Measurements from ENCODE around the gene PCSK7.
"Not testable (repeated sequence)": the region's sequence is repeated elsewhere in the genome, so short reads cannot be mapped to it uniquely, and the experiment has no call there.

Gene PCSK7

GRCh38 chr11:117187799-117188481 is 43.9 kb downstream of the PCSK7 start:
- peak in 6 of 10 donors; percentile 4 to 71 (median 20) for DNase-seq
- intact Hi-C loops (cut with DNase I), result no loop called here

- intact Hi-C loops (cut with DNase I), result no loop called here
- peak in 4 of 10 donors; percentile 4 to 59 (median 50) for DNase-seq
Measured at GRCh38 chr11:117187428-117187798, 44.5 kb downstream of the PCSK7 start.

- DNase-seq, result peak in 2 of 10 donors; percentile 3 to 6
- intact Hi-C loops (cut with DNase I), result no loop called here
Measured at GRCh38 chr11:117187007-117187406, 44.9 kb downstream of the PCSK7 start.

- DNase-seq, result peak in 2 of 10 donors; percentile 4 to 45
- intact Hi-C loops (cut with DNase I), result no loop called here
Measured at GRCh38 chr11:117186431-117186761, 45.5 kb downstream of the PCSK7 start.

GRCh38 chr11:117185736-117186430 is 46.0 kb downstream of the PCSK7 start:
- peak in 1 of 10 donors; percentile 9 for DNase-seq
- intact Hi-C loops (cut with DNase I), result no loop called here

- intact Hi-C loops (cut with DNase I), result no loop called here
- peak in 2 of 10 donors; percentile 10 to 32 for DNase-seq
Measured at GRCh38 chr11:117183724-117184349, 48.0 kb downstream of the PCSK7 start.

- peak in 1 of 10 donors; percentile 18 for DNase-seq
- intact Hi-C loops (cut with DNase I), result not testable (repeated sequence)
Measured at GRCh38 chr11:117183178-117183577, 48.7 kb downstream of the PCSK7 start.

- intact Hi-C loops (cut with DNase I), result no loop called here
- DNase-seq, result peak in 1 of 10 donors; percentile 34
Measured at GRCh38 chr11:117182551-117182935, 49.3 kb downstream of the PCSK7 start.

GRCh38 chr11:117181586-117182550 is 50.0 kb downstream of the PCSK7 start:
- peak in 1 of 10 donors; percentile 31 for DNase-seq
- intact Hi-C loops (cut with DNase I), result loop anchor here (2.0 kb wide), 1 partner anchor 47 kb away; no protein-coding TSS in a partner anchor

GRCh38 chr11:117180661-117181585 is 51.0 kb downstream of the PCSK7 start:
- peak; percentile 56 to 97 (median 76) for DNase-seq
- intact Hi-C loops (cut with DNase I), result loop anchor here (2.0 kb wide), 1 partner anchor 48 kb away; no protein-coding TSS in a partner anchor

GRCh38 chr11:117180020-117180419 is 51.9 kb downstream of the PCSK7 start:
- intact Hi-C loops (cut with DNase I), result loop anchor here (2.0 kb wide), 1 partner anchor 49 kb away; no protein-coding TSS in a partner anchor
- no peak for DNase-seq

- peak in 7 of 10 donors; percentile 30 to 93 (median 39) for DNase-seq
- intact Hi-C loops (cut with DNase I), result loop anchor here (5.0 kb wide), 1 partner anchor 37 kb away; the partner anchor contains the start of gene PAFAH1B2
Measured at GRCh38 chr11:117179048-117179999, 52.5 kb downstream of the PCSK7 start.

- intact Hi-C loops (cut with DNase I), result loop anchor here (5.0 kb wide), 1 partner anchor 36 kb away; the partner anchor contains the start of gene PAFAH1B2
- DNase-seq, result peak; percentile 91 to 99 (median 96)
Measured at GRCh38 chr11:117178210-117179034, 53.5 kb downstream of the PCSK7 start, which contains the start of gene SIDT2. Gene SIDT2 (plus strand): TSS chr11:117178743. CDS start chr11:117179264, 521 bp downstream.

- no peak for DNase-seq
- intact Hi-C loops (cut with DNase I), result loop anchor here (5.0 kb wide), 1 partner anchor 35 kb away; the partner anchor contains the start of gene PAFAH1B2
Measured at GRCh38 chr11:117177534-117178209, 54.2 kb downstream of the PCSK7 start.

GRCh38 chr11:117176186-117176585 is 55.7 kb downstream of the PCSK7 start:
- intact Hi-C loops (cut with DNase I), result loop anchor here (5.0 kb wide), 1 partner anchor 34 kb away; the partner anchor contains the start of gene PAFAH1B2
- no peak for DNase-seq

GRCh38 chr11:117175781-117176180 is 56.1 kb downstream of the PCSK7 start:
- DNase-seq, result no peak
- intact Hi-C loops (cut with DNase I), result loop anchor here (5.0 kb wide), 1 partner anchor 33 kb away; the partner anchor contains the start of gene PAFAH1B2
